Cardiac muscle cell (in vitro differentiated cells and primary cell): ENCODE measurements around the gene FITM1. TPM values are rescaled to one million over a fixed set of nuclear protein-coding genes. Genes with fewer than 3 reads are reported as not detected.

Source experiments
- DNase-seq, 2 donors: peaks; one replicate each; pipeline versions ENCODE4 v3.0.0 to v3.0.0-alpha.2; 2010 to 2017; ENCODE audit warnings: low read depth in 1 of 2, low spot score in 1 of 2
- H3K27ac ChIP-seq: fragments of 200-600 bp; sonication (generic); 2 replicates; pipeline ENCODE4 v1.5.1; 2016
- H3K27me3 ChIP-seq: fragments of 200-600 bp; sonication (generic); 2 replicates; pipeline ENCODE4 v1.6.0; 2016; ENCODE audit warnings: control low read depth
- H3K36me3 ChIP-seq: fragments of 200-600 bp; sonication (generic); 2 replicates; pipeline ENCODE4 v1.5.1; 2016; ENCODE audit warnings: control low read depth
- H3K4me1 ChIP-seq: fragments of 200-600 bp; sonication (generic); 2 replicates; pipeline ENCODE4 v1.8.1; 2017; ENCODE audit warnings: low read depth, mild to moderate bottlenecking, mixed run types
- H3K4me3 ChIP-seq: fragments of 200-600 bp; sonication (generic); 2 replicates; pipeline ENCODE4 v1.5.1; 2016; ENCODE audit warnings: mild to moderate bottlenecking
- H3K9me3 ChIP-seq: fragments of 200-600 bp; sonication (generic); 2 replicates; pipeline ENCODE4 v1.5.1; 2017; ENCODE audit warnings: low read depth, mild to moderate bottlenecking, control low read depth
- CTCF ChIP-seq: IDR thresholded peaks from 2 replicates; pipeline ENCODE4 v1.5.1; 2012; ENCODE audit warnings: low read depth, mild to moderate bottlenecking, low read length
- polyA plus RNA-seq: library from polyadenylated mRNA; unstranded; fragments of >200 nt; fragmentation: Nextera tagmentation; extraction: Ambion mirVana; gene quantifications from 2 replicates; pipeline ENCODE4 v1.2.1, GENCODE V29; 2016
- total RNA-seq: library from RNA; depleted of rRNA; stranded (reverse); fragments of >200 nt; gene quantifications from 2 replicates; pipeline ENCODE4 v1.2.3, GENCODE V29; 2016

Gene FITM1
- total and polyA plus RNA-seq, 2 experiments from 2014 or later, result 124 to 209 TPM

GRCh38 chr14:24119691-24120090 lies 10.8 kb upstream of the FITM1 start:
- H3K27me3 ChIP-seq, result no peaks in the 10 kb centered on the region
- H3K4me3 ChIP-seq, result no peak overlapping the region
- peaks cover 53% of the 10 kb centered on the region for H3K36me3 ChIP-seq
- H3K9me3 ChIP-seq, result no peaks in the 10 kb centered on the region
- H3K27ac ChIP-seq, result no peak overlapping the region
- no peak for DNase-seq
- peaks cover 11% of the 10 kb centered on the region for H3K4me1 ChIP-seq
- TF ChIP-seq CTCF, result no peak

- peaks cover 53% of the 10 kb centered on the region for H3K36me3 ChIP-seq
Measured at GRCh38 chr14:24121210-24121609, 9.2 kb upstream of the FITM1 start.

GRCh38 chr14:24122416-24122815 lies 8.0 kb upstream of the FITM1 start:
- Histone ChIP-seq H3K4me3 (no peak overlapping the region), H3K27me3 (no peaks in the 10 kb centered on the region), H3K4me1 (no peaks in the 10 kb centered on the region), H3K36me3 (peaks cover 51% of the 10 kb centered on the region), H3K27ac (peak overlapping the region; percentile 48), H3K9me3 (no peaks in the 10 kb centered on the region)
- no peak for DNase-seq
- TF ChIP-seq CTCF, result no peak

More at GRCh38 chr14:24121210-24121609, 9.2 kb upstream of the FITM1 start:
- Histone ChIP-seq H3K27ac (no peak overlapping the region), H3K4me3 (no peak overlapping the region), H3K4me1 (peaks cover 6% of the 10 kb centered on the region), H3K27me3 (no peaks in the 10 kb centered on the region), H3K9me3 (no peaks in the 10 kb centered on the region)
- DNase-seq, result no peak
- TF ChIP-seq CTCF, result no peak

GRCh38 chr14:24122898-24123297 lies 7.6 kb upstream of the FITM1 start:
- TF ChIP-seq CTCF, result no peak
- Histone ChIP-seq H3K4me1 (no peaks in the 10 kb centered on the region), H3K27ac (peak overlapping the region; percentile 48), H3K9me3 (no peaks in the 10 kb centered on the region), H3K4me3 (no peak overlapping the region), H3K36me3 (peaks cover 46% of the 10 kb centered on the region), H3K27me3 (no peaks in the 10 kb centered on the region)
- no peak for DNase-seq

- H3K27me3 ChIP-seq, result no peaks in the 10 kb centered on the region
- H3K36me3 ChIP-seq, result peaks cover 38% of the 10 kb centered on the region
- H3K9me3 ChIP-seq, result no peaks in the 10 kb centered on the region
- no peaks in the 10 kb centered on the region for H3K4me1 ChIP-seq
- no peak for DNase-seq
- H3K27ac ChIP-seq, result peak overlapping the region; percentile 48
- no peak overlapping the region for H3K4me3 ChIP-seq
- TF ChIP-seq CTCF, result no peak
Measured at GRCh38 chr14:24123424-24124417, 6.7 kb upstream of the FITM1 start.
